AG10803 (cell line): Measurements from ENCODE around the gene CCR1.

Experiments used
- DNase-seq: peaks from one replicate; pipeline ENCODE4 v3.0.0; 2010; ENCODE audit warnings: low read depth
- H3K4me3 ChIP-seq: 2 replicates; pipeline ENCODE4 v1.5.1; 2011; ENCODE audit warnings: mild to moderate bottlenecking, low read length, control low read depth
- TF ChIP-seq, protein P1 (sequence below): conservative IDR thresholded peaks from 2 replicates; pipeline ENCODE4 v1.5.1; 2011; ENCODE audit warnings: mild to moderate bottlenecking, low read length, control low read depth, inconsistent platforms

CCR1 gene

DNA sequence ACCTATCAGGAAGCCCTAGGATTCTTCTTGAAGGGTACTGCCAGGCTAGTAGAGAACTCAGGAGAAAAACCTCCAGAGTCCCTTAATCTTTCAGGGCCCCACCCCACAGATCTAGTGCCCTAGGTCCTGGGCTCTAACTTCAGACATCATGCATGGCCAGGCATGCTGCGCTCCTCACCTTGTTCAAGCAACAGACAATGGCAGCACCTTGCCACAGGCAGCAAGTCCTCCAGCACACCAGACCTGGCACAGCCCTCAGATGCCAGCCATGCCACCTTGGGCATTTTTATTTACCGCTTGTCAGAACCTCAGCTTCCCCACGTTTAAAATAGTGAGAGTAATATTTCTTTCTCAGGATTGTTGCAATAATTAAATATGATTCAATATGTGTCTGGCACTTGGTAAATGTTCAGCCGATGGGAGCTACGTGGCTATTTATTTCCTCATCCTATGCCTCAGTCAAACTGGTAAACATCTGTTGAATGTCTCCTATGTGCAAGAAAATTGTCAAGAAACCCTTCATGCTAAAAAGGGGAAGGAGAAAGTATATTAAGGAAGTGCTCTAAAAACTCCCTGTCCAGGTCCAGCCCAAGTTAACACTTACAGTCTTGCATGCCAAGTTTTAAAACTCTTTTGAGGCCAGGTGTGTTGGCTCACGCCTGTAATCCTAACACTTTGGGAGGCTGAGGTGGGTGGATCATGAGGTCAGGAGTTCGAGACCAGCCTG lies 14.5 kb upstream of the CCR1 start:
- TF ChIP-seq, protein P1, sequence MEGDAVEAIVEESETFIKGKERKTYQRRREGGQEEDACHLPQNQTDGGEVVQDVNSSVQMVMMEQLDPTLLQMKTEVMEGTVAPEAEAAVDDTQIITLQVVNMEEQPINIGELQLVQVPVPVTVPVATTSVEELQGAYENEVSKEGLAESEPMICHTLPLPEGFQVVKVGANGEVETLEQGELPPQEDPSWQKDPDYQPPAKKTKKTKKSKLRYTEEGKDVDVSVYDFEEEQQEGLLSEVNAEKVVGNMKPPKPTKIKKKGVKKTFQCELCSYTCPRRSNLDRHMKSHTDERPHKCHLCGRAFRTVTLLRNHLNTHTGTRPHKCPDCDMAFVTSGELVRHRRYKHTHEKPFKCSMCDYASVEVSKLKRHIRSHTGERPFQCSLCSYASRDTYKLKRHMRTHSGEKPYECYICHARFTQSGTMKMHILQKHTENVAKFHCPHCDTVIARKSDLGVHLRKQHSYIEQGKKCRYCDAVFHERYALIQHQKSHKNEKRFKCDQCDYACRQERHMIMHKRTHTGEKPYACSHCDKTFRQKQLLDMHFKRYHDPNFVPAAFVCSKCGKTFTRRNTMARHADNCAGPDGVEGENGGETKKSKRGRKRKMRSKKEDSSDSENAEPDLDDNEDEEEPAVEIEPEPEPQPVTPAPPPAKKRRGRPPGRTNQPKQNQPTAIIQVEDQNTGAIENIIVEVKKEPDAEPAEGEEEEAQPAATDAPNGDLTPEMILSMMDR, result no peak
- DNase-seq, result no peak
- H3K4me3 ChIP-seq, result no peak overlapping the region

DNA sequence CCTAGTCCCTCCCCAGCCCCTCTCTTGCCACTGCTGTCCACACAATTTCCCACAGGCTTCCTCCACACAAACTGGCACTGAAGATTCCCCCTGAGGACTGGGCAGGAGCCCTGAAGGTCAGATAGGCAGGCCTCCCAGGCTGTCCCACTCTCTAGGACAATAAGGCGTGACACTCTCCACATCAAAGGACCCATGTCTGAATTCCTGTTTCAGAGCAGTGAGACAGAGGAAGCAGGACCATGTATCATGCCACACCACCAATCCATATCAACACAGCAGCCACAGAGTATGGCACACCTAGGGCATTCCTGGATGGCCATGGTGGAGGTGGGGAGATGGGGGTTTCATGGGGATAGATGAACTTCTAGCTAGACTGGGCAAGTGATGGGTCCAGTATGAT lies 13.8 kb upstream of the CCR1 start:
- no peak overlapping the region for H3K4me3 ChIP-seq

DNA sequence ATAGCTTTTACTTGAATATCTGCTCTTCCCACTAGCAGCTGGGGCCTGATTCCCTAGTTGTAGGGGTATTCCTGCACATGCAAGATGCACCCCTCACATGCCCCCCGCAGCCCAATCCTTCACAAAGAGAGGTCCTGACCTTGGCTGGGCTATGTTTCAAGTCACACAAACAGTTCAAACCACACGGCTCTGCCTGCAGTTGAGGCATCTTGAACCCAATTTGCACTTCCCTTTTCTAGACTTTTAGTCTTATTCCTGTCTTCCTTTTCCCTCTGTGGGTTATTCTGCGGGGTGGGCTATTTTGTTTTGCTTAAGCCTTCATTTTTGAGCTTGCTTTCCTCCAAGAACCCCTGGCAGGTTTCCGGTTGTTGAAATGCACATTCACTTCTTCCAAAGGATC lies 13.3 kb upstream of the CCR1 start:
- TF ChIP-seq, protein P1, result no peak
- no peak overlapping the region for H3K4me3 ChIP-seq
- DNase-seq, result no peak

More for the DNA sequence above, 13.8 kb upstream of the CCR1 start:
- TF ChIP-seq, protein P1, result no peak
- DNase-seq, result no peak

DNA sequence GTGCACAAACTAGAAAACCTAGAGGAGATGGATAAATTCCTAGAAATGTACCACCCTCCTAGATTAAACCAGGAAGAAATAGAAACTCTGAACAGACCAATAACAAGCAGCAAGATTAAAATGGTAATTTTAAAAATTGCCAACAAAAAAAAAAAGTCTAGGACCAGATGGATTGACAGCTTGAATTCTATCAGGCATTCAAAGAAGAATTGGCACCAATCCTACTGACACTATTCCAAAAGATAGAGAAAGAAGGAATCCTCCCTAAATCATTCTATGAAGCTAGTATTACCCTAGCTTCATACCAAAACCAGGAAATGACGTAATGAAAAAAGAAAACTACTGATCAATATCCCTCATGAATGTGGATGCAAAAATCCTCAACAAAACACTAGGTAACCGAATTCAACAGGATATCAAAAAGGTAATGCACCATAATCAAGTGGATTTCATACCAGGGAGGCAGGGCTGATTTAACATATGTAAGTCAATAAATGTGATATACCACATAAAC lies 10.1 kb upstream of the CCR1 start:
- no peak overlapping the region for H3K4me3 ChIP-seq
- TF ChIP-seq, protein P1, result no peak
- DNase-seq, result no peak

DNA sequence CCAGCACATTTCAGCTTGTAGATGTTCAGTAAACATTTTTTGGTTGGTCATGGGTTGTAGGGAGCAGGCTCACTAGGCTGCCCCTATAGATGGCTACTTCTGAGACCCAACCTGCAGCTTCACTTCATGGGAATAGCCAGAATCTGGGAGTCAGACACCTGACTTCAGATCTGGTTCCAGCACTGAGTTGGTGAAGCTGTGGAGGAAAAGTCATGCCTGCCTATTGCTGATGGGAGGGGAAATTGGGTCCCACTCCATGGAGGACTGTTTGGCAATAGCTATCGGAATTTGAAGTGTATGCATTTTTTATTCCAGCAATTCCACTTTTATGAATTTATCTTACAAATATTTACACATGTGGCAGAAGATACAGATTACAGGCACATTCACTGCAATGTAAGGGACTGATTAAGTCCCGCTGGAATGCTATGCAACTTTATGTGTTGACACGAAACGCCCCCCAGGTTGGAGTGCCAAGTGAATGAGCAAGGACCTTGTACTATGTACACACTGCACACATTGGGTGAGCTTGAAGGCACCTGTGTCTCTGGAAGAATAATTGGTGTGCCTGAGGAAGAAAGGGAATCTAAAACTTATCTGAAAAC lies 7.8 kb upstream of the CCR1 start:
- no peak overlapping the region for H3K4me3 ChIP-seq
- TF ChIP-seq, protein P1, result no peak
- DNase-seq, result peak; percentile 48

DNA sequence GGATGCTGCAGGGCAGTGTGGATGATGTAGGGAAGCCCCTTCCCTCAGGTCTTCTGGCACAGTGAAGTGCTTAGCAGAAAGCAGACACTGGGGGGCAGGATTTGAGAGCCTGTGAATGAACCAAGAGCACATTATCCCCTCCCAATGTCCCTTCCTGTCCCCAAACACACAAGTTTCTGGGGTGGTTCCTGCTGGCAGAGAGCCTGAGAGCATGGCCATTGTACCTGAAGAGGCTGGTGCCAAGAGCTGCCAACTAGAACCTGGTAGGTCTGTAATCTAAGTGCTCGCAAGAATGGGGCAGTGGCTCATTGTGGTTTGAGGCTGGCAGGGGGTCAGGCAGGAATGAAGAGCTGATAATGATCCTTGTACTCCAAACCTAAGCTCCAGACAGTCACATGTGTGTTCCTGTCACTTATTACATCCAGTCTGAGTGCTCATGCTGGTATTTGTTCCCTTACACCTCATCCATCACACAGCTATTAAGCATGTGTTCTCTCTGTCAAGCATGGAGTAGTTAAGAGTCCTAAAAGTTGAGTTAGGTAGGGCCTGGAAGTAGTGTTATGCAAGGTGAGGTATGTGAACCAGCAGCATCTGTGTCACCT lies 6.7 kb upstream of the CCR1 start:
- H3K4me3 ChIP-seq, result no peak overlapping the region
- TF ChIP-seq, protein P1, result no peak
- DNase-seq, result no peak
